GM12801 (cell line): Measurements from ENCODE around the gene MPDZ.

Experiments used
- TF ChIP-seq, protein P1 (sequence below): IDR thresholded peaks from one replicate; pipeline ENCODE4 v1.5.1; 2011; ENCODE audit warnings: control low read depth; ENCODE audit not compliant: insufficient read length; ENCODE audit errors: extremely low read depth

Gene MPDZ

DNA sequence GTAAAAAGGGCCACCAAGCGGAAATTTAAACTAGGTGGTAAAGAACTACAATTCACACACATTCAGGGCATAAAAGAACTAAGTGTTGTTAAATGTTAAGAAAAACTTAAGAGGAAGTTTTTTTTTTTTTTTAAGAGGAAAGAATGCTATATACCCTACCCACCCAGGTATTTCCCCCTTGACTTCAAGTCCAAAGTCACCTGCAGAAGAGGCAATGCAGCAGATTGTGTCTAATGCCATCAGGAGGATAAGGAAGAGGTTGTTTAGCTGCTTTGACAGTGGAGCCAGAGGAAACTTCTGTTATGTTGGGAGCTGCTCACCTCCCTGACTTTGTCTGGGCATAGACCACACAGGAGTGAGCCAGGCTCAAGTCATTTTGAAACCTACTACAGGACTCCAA lies 69.2 kb downstream of the MPDZ start:
- TF ChIP-seq, protein P1, sequence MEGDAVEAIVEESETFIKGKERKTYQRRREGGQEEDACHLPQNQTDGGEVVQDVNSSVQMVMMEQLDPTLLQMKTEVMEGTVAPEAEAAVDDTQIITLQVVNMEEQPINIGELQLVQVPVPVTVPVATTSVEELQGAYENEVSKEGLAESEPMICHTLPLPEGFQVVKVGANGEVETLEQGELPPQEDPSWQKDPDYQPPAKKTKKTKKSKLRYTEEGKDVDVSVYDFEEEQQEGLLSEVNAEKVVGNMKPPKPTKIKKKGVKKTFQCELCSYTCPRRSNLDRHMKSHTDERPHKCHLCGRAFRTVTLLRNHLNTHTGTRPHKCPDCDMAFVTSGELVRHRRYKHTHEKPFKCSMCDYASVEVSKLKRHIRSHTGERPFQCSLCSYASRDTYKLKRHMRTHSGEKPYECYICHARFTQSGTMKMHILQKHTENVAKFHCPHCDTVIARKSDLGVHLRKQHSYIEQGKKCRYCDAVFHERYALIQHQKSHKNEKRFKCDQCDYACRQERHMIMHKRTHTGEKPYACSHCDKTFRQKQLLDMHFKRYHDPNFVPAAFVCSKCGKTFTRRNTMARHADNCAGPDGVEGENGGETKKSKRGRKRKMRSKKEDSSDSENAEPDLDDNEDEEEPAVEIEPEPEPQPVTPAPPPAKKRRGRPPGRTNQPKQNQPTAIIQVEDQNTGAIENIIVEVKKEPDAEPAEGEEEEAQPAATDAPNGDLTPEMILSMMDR, result no peak

DNA sequence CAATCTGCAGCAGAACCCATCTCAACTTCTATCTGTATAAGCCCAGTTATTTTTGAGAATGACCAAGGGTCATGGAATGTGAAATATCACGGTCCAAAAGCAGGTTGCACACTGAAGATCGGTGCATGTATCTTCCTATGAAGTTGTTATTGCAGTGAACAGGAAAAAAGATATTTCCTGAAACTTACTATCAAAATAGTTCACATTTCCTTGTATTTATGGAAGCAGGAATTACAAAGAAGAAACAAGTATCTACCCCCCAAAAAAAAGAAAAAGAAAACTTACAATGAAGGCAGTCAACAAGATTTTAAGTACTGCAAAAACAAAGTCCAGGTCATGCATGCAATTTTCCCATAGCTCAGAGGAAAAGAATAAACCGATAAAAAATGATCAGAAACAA lies 70.0 kb downstream of the MPDZ start:
- TF ChIP-seq, protein P1, result no peak

GRCh38 chr9:13205824-13206223 lies 73.7 kb downstream of the MPDZ start:
- TF ChIP-seq, protein P1, result no peak

- TF ChIP-seq, protein P1, result no peak
These were observed 89.5 kb downstream of the MPDZ start for GRCh38 chr9:13190040-13190439.

- TF ChIP-seq, protein P1, result no peak
These were observed 90.1 kb downstream of the MPDZ start for GRCh38 chr9:13189362-13189761.

- TF ChIP-seq, protein P1, result no peak
These were observed 92.7 kb downstream of the MPDZ start for GRCh38 chr9:13186774-13187173.

GRCh38 chr9:13186091-13186490 lies 93.4 kb downstream of the MPDZ start:
- TF ChIP-seq, protein P1, result no peak

DNA sequence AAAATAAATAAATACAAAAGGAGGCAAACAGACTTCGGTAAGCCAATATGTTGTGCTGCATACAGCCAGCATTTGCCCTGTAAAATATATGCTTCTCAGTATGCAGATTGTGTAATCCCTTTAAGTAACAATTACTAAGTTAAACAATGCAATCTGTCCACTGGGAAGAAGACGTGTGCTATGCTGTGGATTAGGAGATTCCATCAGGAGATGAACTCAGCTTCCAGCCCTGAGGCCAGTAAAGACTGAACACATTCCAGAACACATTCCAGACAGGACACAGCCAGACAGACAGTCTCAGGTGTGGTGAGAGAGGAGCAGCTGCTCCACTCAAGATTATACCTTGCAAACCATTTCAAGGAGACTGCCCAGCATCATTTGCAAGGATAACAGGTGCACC lies 97.8 kb downstream of the MPDZ start:
- TF ChIP-seq, protein P1, result no peak
